K562 treated with DMSO at 1 percent for 48 hours (cell line): Measurements from ENCODE around the gene ZNF525. TPM values are rescaled to one million over a fixed set of nuclear protein-coding genes. Genes with fewer than 3 reads are reported as not detected.

Experiments
- total RNA-seq: library from RNA; unstranded; fragments of 300-600 nt; gene quantifications from 2 replicates; pipeline ENCODE4 v1.2.3, GENCODE V29; 2022; ENCODE audit warnings: low replicate concordance; ENCODE audit errors: extremely low read depth

The ZNF525 gene
- not detected in 2 replicates for total RNA-seq

DNA sequence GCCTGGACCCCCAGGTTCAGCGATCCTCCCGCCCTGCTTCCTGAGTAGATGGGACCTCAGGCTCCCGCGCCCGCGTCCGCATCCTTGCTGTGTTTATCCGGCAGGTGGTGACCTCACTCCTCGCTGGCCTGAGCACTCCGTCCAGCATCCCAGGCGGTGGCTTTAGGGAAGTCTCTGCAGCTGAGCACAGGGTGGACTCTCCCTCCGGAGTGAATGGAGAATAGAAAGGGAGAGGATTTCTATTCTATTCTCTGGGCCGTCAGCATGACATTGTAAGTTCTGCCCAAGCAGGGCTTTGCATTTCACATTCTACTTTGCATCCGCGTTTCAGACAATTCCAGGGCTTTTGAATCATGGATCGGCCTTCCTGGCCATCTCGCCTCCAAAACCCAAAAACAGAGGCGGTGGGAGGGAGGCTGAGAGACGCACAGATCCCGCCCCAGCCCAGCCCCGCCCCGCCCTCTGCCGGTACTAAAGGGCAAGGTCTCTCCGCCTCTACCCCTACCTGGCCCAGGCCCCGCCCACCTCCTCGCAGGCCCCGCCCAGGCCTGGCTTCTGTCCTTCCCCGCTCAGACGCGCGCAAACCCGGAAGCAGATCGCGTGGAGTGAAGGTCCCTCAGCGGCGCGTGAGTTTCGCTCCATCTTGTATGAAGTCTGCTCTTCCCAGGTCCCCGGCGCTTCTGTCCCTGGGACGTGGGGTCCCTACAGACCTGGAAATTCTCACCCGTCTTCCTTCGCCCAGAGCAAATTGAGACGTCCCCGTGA is at the start of gene ZNF525:
ZNF525 (plus strand) TSS at position 572 of the 765 bp plus-strand sequence. CDS start 6,577 bp downstream, outside the sequence.

GRCh38 chr19:53333463-53334449 is 31.7 kb upstream of the ZNF525 start, which contains the start of gene ZNF845:
Gene ZNF845 (plus strand): TSS chr19:53333749. CDS start chr19:53341308, 7,559 bp downstream.

GRCh38 chr19:53394974-53395839 is 29.7 kb downstream of the ZNF525 start, which contains the start of gene ZNF765:
Gene ZNF765 (plus strand): TSS chr19:53395149. CDS start chr19:53398016, 2,867 bp downstream.

DNA sequence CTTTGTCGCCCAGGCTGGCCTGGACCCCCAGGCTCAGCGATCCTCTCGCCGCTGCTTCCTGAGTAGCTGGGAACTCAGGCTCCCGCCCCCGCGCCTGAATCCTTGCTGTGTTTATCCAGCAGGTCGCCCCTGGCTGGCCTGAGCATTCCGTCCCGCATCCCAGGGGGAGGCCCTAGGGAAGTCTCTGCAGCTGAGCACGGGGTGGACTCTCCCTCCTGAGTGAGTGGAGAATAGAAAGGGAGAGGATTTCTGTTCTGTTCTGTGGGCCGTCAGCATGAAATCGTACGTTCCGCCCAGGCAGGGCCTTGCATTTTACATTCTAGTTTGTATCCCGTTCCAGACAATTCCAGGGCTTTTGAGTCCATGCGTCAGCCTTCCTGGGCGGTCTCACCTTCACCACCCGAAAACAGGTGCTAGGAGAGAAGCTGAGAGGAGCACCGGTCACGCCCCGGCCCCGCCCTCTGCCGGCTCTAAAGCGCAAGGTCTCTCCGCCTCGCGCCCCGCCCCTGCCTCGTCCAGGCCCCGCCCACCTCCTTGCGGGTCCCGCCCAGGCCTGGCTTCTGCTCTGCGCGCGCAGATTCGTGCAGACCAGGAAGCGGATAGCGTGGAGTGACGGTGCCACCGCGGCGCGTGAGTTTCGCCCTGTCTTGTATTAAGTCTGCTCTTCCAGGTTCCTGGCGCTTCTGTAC is 66.0 kb downstream of the ZNF525 start, which contains the start of gene ZNF761:
ZNF761 (plus strand) TSS at position 586 of the 689 bp plus-strand sequence. CDS start 15,285 bp downstream, outside the sequence.

Other genes with a start within 250 kb of the ZNF525 start
- gene ZNF415, start 232.8 kb upstream of the ZNF525 start, total RNA-seq, result not detected in 2 replicates
- gene ZNF347, start 206.7 kb upstream of the ZNF525 start, total RNA-seq, result not detected in 2 replicates
- gene ZNF665, start 172.3 kb upstream of the ZNF525 start, total RNA-seq, result not detected in 2 replicates
- not detected in 2 replicates for gene ZNF677, start 110.8 kb upstream of the ZNF525 start, total RNA-seq
- not detected in 2 replicates for gene VN1R2, start 107.4 kb upstream of the ZNF525 start, total RNA-seq
- gene VN1R4, start 98.0 kb upstream of the ZNF525 start, total RNA-seq, result not detected in 2 replicates
- not detected in 2 replicates for gene ZNF845, start 32.0 kb upstream of the ZNF525 start, total RNA-seq
- gene ZNF765, start 29.4 kb downstream of the ZNF525 start, total RNA-seq, result not detected in 2 replicates
- gene ZNF761, start 66.3 kb downstream of the ZNF525 start, total RNA-seq, result not detected in 2 replicates
- gene ZNF813, start 102.0 kb downstream of the ZNF525 start, total RNA-seq, result not detected in 2 replicates
- gene ZNF331, start 172.4 kb downstream of the ZNF525 start, total RNA-seq, result not detected in 2 replicates